B cell (primary cell): ENCODE measurements around the gene PMF1. TPM values are rescaled to one million over a fixed set of nuclear protein-coding genes. Genes with fewer than 3 reads are reported as not detected.

Experiments
- ATAC-seq: fragments of 200-7000 bp; cut with Tn5 transposase; one replicate; pipeline ENCODE4 v1.10.0; 2021; ENCODE audit warnings: low read depth, mild to moderate bottlenecking, moderate number of reproducible peaks, moderate library complexity
- CTCF ChIA-PET: fragments of 350-600 bp; sonication (Branson Sonifier 250); formaldehyde crosslinking; loops from one replicate; lab custom pipeline; 2021; ENCODE audit warnings: antibody characterized with exemption, inconsistent platforms; lab: Charles Lee
- POLR2A ChIA-PET: fragments of 350-600 bp; sonication (Branson Sonifier 250); formaldehyde crosslinking; loops from one replicate; lab custom pipeline; 2021; ENCODE audit warnings: antibody characterized with exemption; lab: Charles Lee
- DNase-seq: peaks from one replicate; pipeline ENCODE4 v3.0.0; 2013
- H2AFZ ChIP-seq: 2 replicates; pipeline ENCODE4 v1.6.1; 2012; ENCODE audit warnings: mild to moderate bottlenecking, low read depth, low read length; ENCODE audit not compliant: insufficient read depth, poor library complexity, severe bottlenecking
- H3K27ac ChIP-seq, 2 donors: 1 replicate in 1 of 2; 2 replicates in 1 of 2; pipeline ENCODE4 v1.5.1; 2012 to 2013; ENCODE audit warnings: low read length in 2 of 2, mild to moderate bottlenecking in 2 of 2, moderate library complexity in 1 of 2
- H3K27me3 ChIP-seq, 4 experiments: fragments of 200-600 bp in 1 of 4; sonication (generic) in 1 of 4; replicated peaks in 1 of 4; 1 replicate in 2 of 4; 2 replicates in 2 of 4; pipeline versions ENCODE4 v1.6.1 to v1.7.0; 2013 to 2016; ENCODE audit warnings: low read length in 3 of 4, mild to moderate bottlenecking in 2 of 4, mixed read lengths in 1 of 4, moderate library complexity in 1 of 4; ENCODE audit not compliant: insufficient read depth in 4 of 4, control insufficient read depth in 3 of 4; ENCODE audit errors: control extremely low read depth in 1 of 4
- H3K36me3 ChIP-seq, 2 experiments: replicated peaks in 1 of 2; 1 replicate in 1 of 2; 2 replicates in 1 of 2; pipeline versions ENCODE4 v1.6.1 to v1.7.1; 2013; ENCODE audit warnings: low read length in 1 of 2; ENCODE audit not compliant: insufficient read depth in 2 of 2, control insufficient read depth in 1 of 2; ENCODE audit errors: control extremely low read depth in 1 of 2, extremely low read depth in 1 of 2
- H3K4me1 ChIP-seq, 2 donors: fragments of 200-600 bp in 1 of 2; sonication (generic) in 1 of 2; 1 replicate in 1 of 2; 2 replicates in 1 of 2; pipeline versions ENCODE4 v1.5.1 to v1.6.1; 2013 to 2017; ENCODE audit warnings: low read length in 2 of 2; ENCODE audit not compliant: control insufficient read depth in 2 of 2, insufficient read depth in 2 of 2
- H3K4me2 ChIP-seq: replicated peaks from 2 replicates; pipeline ENCODE3; 2012; ENCODE audit warnings: mild to moderate bottlenecking, low read depth, low read length; ENCODE audit not compliant: poor library complexity, severe bottlenecking
- H3K4me3 ChIP-seq, 5 experiments: fragments of 200-600 bp in 1 of 5; sonication (generic) in 1 of 5; 1 replicate in 3 of 5; 2 replicates in 2 of 5; pipeline versions ENCODE4 v1.5.1 to v1.7.0; 2011 to 2016; ENCODE audit warnings: low read length in 4 of 5, mild to moderate bottlenecking in 4 of 5, low read depth in 2 of 5, control low read depth in 1 of 5, moderate library complexity in 1 of 5; ENCODE audit not compliant: insufficient read depth in 1 of 5; ENCODE audit errors: control extremely low read depth in 1 of 5, extremely low read depth in 1 of 5
- H3K79me2 ChIP-seq: fragments of 200-600 bp; sonication (generic); one replicate; pipeline ENCODE4 v1.6.0; 2016; ENCODE audit warnings: low read length; ENCODE audit not compliant: control insufficient read depth, insufficient read depth
- H3K9ac ChIP-seq: fragments of 200-600 bp; sonication (generic); 2 replicates; pipeline ENCODE4 v1.6.1; 2017; ENCODE audit warnings: mild to moderate bottlenecking, low read length, moderate library complexity
- H3K9me3 ChIP-seq, 3 donors: one replicate each; pipeline versions ENCODE4 v1.6.1 to v1.7.1; 2013; ENCODE audit warnings: low read length in 2 of 3; ENCODE audit not compliant: control insufficient read depth in 2 of 3, insufficient read depth in 1 of 3; ENCODE audit errors: control extremely low read depth in 1 of 3
- H4K20me1 ChIP-seq: 2 replicates; pipeline ENCODE4 v1.6.0; 2012; ENCODE audit warnings: mild to moderate bottlenecking, low read length; ENCODE audit not compliant: insufficient read depth, control insufficient read depth, poor library complexity, severe bottlenecking
- H3K27ac Mint-ChIP-seq: one replicate; pipeline ENCODE4 v1.8.0; 2021; ENCODE audit warnings: mixed read lengths
- H3K27me3 Mint-ChIP-seq: one replicate; pipeline ENCODE4 v1.8.0; 2021; ENCODE audit warnings: mixed read lengths
- H3K4me1 Mint-ChIP-seq: one replicate; pipeline ENCODE4 v1.8.0; 2021; ENCODE audit warnings: mixed read lengths
- H3K4me3 Mint-ChIP-seq: one replicate; pipeline ENCODE4 v1.8.0; 2021; ENCODE audit warnings: mixed read lengths
- H3K9me3 Mint-ChIP-seq: one replicate; pipeline ENCODE4 v1.8.0; 2022; ENCODE audit warnings: mixed read lengths; ENCODE audit not compliant: insufficient read depth
- CTCF ChIP-seq: fragments of 200-600 bp; IDR thresholded peaks from one replicate; pipeline ENCODE4 v1.8.0; 2022; ENCODE audit warnings: antibody characterized with exemption, mild to moderate bottlenecking
- EZH2 ChIP-seq: IDR thresholded peaks from 2 replicates; pipeline ENCODE4 v1.6.1; 2012; ENCODE audit warnings: borderline replicate concordance, low read depth, mild to moderate bottlenecking, moderate library complexity, low read length; ENCODE audit not compliant: insufficient read depth, poor library complexity, severe bottlenecking
- WGBS: methylation state at CpG from one replicate; pipeline ENCODE4 v1.1.5; 2013; ENCODE audit warnings: missing lambda C conversion rate; ENCODE audit not compliant: insufficient coverage; 5-methylcytosine and 5-hydroxymethylcytosine counted together
- intact Hi-C: fragments of 100-400 bp; cut with micrococcal nuclease; formaldehyde crosslinking; loops from one replicate; pipeline ENCODE4 v1.10.0; 2022
- polyA plus RNA-seq: library from polyadenylated mRNA; depleted of rRNA; stranded (reverse); fragments of >200 nt; gene quantifications from 2 replicates; pipeline ENCODE4 v1.2.3, GENCODE V29; 2012
- total RNA-seq, 2 donors: library from RNA; stranded (reverse); fragments of 120-200 nt in 1 of 2; gene quantifications; 1 replicate in 1 of 2; 2 replicates in 1 of 2; pipeline versions ENCODE4 v1.2.3 to v1.2.4, GENCODE V29; 2013 to 2022

The PMF1 gene
- total and polyA plus RNA-seq, 2 donors (not counting 1 experiment from before 2014, with no cell fraction given), result 58.3 to 101 TPM

GRCh38 chr1:156236164-156236563, 23.4 kb downstream of the PMF1 start:
- CTCF ChIA-PET, result interaction anchor here (0.6 kb wide), 1 partner anchor 13 kb away, joined by 3 read pairs; no protein-coding TSS in a partner anchor
- no peak overlapping the region for H3K4me2 ChIP-seq
- Mint-ChIP-seq H3K27me3 (no peaks in the 10 kb centered on the region), H3K4me3 (no peak overlapping the region), H3K27ac (no peak overlapping the region), H3K9me3 (no peaks in the 10 kb centered on the region), H3K4me1 (no peaks in the 10 kb centered on the region)
- POLR2A ChIA-PET, result no interaction called here
- H3K27me3 ChIP-seq, result no peaks in the 10 kb centered on the region
- H3K4me3 ChIP-seq, result no peak overlapping the region
- H3K9me3 ChIP-seq, result no peaks in the 10 kb centered on the region
- ATAC-seq, result no peak
- peaks cover 4% of the 10 kb centered on the region for H3K79me2 ChIP-seq
- H4K20me1 ChIP-seq, result peaks cover 11% of the 10 kb centered on the region
- TF ChIP-seq EZH2 (no peak), CTCF (no peak)
- no peak overlapping the region for H3K9ac ChIP-seq
- no peaks in the 10 kb centered on the region for H3K4me1 ChIP-seq
- H3K36me3 ChIP-seq, result peaks cover 5 to 55% of the 10 kb centered on the region in 2 experiments
- intact Hi-C loops, result no loop called here
- DNase-seq, result no peak
- H2AFZ ChIP-seq, result no peak overlapping the region
- no peak overlapping the region for H3K27ac ChIP-seq
- WGBS, result 98% methylated on average over 12 of the region's 12 CpGs

GRCh38 chr1:156238248-156238647, 25.4 kb downstream of the PMF1 start:
- H3K36me3 ChIP-seq, result peaks cover 5 to 55% of the 10 kb centered on the region in 2 experiments
- Mint-ChIP-seq H3K4me3 (no peak overlapping the region), H3K9me3 (no peaks in the 10 kb centered on the region), H3K4me1 (no peaks in the 10 kb centered on the region), H3K27ac (no peak overlapping the region), H3K27me3 (no peaks in the 10 kb centered on the region)
- POLR2A ChIA-PET, result no interaction called here
- ATAC-seq (no peak), DNase-seq (no peak)
- H3K27me3 ChIP-seq, result no peaks in the 10 kb centered on the region
- H3K27ac ChIP-seq, result no peak overlapping the region
- CTCF ChIA-PET, result interaction anchor here (0.6 to 1.4 kb wide), 2 partner anchors 13 to 14 kb away, joined by 3 read pairs; no protein-coding TSS in a partner anchor
- peaks cover 4% of the 10 kb centered on the region for H3K79me2 ChIP-seq
- no peak overlapping the region for H3K4me2 ChIP-seq
- 97% methylated on average over 4 of the region's 5 CpGs for WGBS
- no peak for TF ChIP-seq CTCF
- no peak for TF ChIP-seq EZH2
- intact Hi-C loops, result no loop called here
- no peaks in the 10 kb centered on the region for H3K4me1 ChIP-seq
- no peak overlapping the region for H3K4me3 ChIP-seq
- no peaks in the 10 kb centered on the region for H3K9me3 ChIP-seq
- H2AFZ ChIP-seq, result no peak overlapping the region
- H4K20me1 ChIP-seq, result peaks cover 11% of the 10 kb centered on the region
- H3K9ac ChIP-seq, result no peak overlapping the region
